Measurements from ENCODE around the gene RASD2.

DNA sequence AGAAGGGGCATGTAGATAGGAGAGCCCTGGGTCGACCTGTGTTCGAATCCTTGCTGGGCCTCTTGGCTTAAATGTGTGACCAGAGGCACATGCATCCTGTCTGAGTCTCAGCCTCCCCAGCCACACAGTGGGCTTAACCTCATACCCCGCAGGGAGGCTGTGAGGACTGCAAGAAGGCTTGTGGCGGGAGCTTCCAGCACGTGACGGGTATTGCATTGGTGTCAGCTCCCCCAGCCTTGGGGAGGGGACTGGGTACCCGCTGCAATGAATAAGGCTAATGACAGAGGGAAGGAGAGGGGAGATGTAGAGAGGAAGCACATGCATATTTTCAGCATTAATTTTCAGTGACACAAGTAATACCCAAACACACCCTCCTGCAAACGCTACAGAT, 8.1 kb downstream of the RASD2 start:
- TF ChIP-seq POLR2A (IDR thresholded peaks at IDR 0.05), result no peak
- TF ChIP-seq, protein P1, sequence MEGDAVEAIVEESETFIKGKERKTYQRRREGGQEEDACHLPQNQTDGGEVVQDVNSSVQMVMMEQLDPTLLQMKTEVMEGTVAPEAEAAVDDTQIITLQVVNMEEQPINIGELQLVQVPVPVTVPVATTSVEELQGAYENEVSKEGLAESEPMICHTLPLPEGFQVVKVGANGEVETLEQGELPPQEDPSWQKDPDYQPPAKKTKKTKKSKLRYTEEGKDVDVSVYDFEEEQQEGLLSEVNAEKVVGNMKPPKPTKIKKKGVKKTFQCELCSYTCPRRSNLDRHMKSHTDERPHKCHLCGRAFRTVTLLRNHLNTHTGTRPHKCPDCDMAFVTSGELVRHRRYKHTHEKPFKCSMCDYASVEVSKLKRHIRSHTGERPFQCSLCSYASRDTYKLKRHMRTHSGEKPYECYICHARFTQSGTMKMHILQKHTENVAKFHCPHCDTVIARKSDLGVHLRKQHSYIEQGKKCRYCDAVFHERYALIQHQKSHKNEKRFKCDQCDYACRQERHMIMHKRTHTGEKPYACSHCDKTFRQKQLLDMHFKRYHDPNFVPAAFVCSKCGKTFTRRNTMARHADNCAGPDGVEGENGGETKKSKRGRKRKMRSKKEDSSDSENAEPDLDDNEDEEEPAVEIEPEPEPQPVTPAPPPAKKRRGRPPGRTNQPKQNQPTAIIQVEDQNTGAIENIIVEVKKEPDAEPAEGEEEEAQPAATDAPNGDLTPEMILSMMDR (IDR thresholded peaks at IDR 0.05 in 8 of 11, conservative IDR thresholded peaks at IDR 0.05 in 3 of 11), result no peak
- no peak for TF ChIP-seq POLR2AphosphoS5 (IDR thresholded peaks at IDR 0.05)
